NAMALWA (cell line): Measurements from ENCODE around the gene ANKRD40.
"Not testable (repeated sequence)": the region's sequence is repeated elsewhere in the genome, so short reads cannot be mapped to it uniquely, and the experiment has no call there.

Source experiments
- DNase-seq: peaks from one replicate; pipeline ENCODE4 v3.0.0-alpha.2; 2015; ENCODE audit warnings: low spot score

The ANKRD40 gene

DNA sequence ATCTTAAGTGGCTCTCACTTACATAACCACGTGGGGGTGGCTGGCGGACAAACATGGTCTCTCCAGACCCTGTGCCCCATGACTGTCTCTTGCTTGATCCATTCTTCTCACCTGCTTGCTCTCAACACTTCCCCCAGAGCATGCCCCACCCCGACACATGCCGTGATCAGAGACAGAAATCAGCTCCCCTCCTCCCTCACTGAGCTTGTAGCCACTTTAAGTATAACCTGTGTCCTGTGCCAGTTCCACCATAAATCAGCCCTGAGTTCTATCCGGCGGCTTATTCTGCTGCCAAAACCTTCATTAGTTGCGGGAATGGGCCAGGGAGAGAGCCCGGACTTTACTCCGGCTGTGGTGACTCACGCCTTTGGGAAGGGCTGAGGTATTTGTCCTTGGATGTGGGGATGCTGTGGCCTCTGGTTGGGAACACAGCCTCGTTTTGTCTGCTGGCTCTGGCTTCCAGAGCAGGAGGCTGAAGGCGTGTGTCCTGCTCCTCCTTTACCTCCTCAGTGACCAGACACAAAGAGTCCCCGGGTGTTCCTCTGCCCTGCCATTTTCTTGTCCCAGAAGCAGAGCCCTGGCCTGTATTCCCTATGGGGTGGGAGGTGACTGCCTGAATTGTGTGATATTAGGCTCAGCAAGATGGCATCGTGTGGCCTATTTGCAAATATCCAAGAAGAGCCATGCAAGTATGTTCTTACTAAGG lies 21.1 kb downstream of the ANKRD40 start:
- no peak for DNase-seq

- DNase-seq, result no peak
These were observed 21.8 kb downstream of the ANKRD40 start for GRCh38 chr17:50685691-50686493.

DNA sequence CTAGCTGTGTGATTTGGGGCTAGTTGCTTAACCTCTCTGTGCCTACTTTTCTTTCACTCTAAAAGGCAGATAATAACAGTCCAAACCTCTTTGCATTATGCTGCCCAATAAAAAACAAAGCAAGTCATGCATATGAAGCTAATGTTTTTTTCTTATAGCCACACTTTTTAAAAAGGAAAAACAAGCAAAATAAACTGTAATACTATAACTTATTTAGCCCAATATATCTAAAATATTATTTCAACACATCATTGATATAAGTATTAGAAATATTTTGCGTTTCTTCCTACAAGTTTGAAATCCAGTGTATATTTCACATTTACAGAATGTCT lies 22.4 kb downstream of the ANKRD40 start:
- no peak for DNase-seq

DNA sequence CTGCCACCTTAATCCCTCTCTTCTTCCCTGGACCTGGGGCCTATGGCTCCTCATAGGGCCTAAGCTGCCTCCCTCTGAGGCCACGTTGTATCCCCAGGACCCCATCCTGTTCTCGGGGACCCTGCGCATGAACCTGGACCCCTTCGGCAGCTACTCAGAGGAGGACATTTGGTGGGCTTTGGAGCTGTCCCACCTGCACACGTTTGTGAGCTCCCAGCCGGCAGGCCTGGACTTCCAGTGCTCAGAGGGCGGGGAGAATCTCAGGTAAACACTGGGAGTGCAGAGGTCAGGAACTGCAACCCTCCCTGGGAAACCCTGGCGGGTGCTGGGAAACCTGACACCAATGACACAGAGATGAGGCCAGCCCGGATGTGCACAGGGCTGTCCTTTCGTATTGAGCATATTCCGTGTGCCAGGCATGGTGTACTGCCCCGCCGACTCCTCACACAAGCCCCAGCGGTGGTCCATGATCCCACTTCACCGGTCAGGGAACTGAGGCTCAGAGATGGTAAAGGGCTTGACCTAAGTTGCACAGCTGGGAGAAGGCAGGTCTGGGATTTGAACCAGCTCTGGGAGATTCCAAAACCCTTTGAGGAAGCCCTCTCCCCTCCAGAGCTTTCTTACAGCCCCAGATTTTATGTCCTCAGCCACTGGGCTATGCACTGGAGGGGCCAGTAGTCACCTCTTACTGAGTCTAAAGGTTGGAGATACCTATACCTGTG lies 22.9 kb downstream of the ANKRD40 start:
- DNase-seq, result no peak

GRCh38 chr17:50684288-50684611 lies 23.5 kb downstream of the ANKRD40 start:
- no peak for DNase-seq

- DNase-seq, result no peak
These were observed 24.1 kb downstream of the ANKRD40 start for GRCh38 chr17:50683434-50684287.

- no peak for DNase-seq
These were observed 24.8 kb downstream of the ANKRD40 start for GRCh38 chr17:50682938-50683337.

- DNase-seq, result no peak
These were observed 25.3 kb downstream of the ANKRD40 start for GRCh38 chr17:50682441-50682840.

GRCh38 chr17:50681263-50682200 lies 26.2 kb downstream of the ANKRD40 start:
- no peak for DNase-seq

DNA sequence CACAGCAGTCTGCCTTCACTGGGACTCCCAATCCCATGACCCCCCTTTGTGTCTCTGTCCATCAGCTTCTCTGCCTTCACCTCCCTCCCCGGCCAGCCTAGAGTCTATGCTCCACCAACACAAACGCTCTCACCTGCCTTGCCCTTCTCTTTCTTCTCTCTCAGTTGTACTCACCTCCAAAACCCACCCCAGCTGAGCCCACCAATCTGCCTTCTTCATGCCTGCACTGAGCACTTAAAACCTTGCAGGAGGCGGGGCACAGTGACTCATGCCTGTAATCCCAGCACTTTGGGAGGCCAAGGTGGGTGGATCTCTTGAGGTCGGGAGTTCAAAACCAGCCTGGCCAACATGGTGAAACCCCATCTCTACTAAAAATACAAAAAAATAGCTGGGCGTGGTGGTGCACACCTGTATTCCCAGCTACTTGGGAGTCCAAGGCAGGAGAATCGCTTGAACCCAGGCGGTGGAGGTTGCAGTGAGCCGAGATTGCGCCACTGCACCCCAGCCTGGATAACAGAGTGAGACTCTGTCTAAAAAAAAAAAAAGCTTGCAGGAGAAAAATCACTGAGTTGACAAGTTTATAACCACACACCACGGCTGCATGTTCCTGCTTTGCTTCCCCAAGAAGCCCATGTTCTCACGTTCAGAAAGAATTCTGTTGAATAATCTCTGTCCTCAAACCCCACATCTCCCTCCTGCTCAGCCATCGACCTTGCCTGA lies 27.0 kb downstream of the ANKRD40 start:
- DNase-seq, result not testable (repeated sequence)

- DNase-seq, result no peak
These were observed 27.6 kb downstream of the ANKRD40 start for GRCh38 chr17:50680126-50680525.

DNA sequence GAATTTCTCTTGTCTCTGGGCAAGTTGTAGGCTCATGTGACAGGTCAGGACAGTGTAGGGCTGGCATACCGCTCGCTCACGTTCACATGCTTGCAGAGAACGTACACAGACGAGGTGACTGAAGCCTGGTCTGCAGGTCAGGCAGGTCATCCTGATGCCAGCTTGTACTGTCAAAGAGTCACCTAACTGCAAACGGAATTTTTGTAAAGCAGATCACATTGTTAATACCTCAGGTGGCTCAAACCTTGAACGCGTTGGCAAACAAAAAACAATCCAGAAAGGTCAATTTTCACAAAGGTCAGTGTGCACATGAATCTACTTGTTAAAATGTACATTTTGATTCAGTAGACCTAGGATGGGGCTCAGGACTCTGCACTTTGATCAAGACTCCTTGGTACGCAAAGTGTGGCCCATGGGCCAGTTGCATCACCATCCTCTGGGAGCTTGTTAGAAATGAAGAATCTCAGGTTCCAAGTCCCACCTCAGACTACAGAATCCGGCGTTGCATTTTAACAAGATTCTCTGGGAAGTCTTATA lies 28.6 kb downstream of the ANKRD40 start:
- DNase-seq, result no peak

DNA sequence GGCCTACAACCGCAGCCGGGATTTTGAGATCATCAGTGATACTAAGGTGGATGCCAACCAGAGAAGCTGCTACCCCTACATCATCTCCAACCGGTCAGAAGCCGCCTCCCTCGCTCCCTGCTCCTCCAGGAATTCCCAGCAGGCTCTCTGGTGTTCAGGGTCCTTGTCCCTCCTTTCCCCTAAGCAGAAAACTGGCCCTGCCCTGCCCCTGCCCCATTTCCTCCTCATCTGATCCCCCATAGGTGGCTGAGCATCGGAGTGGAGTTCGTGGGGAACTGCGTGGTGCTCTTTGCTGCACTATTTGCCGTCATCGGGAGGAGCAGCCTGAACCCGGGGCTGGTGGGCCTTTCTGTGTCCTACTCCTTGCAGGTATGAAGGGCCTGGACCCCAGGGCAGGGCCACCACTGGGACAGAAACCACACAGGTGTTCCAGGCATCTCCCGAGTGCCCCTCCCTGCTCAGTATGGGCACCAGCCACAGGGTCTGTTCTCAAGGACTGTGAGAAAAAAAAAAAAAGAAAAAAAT lies 29.8 kb downstream of the ANKRD40 start:
- DNase-seq, result no peak

DNA sequence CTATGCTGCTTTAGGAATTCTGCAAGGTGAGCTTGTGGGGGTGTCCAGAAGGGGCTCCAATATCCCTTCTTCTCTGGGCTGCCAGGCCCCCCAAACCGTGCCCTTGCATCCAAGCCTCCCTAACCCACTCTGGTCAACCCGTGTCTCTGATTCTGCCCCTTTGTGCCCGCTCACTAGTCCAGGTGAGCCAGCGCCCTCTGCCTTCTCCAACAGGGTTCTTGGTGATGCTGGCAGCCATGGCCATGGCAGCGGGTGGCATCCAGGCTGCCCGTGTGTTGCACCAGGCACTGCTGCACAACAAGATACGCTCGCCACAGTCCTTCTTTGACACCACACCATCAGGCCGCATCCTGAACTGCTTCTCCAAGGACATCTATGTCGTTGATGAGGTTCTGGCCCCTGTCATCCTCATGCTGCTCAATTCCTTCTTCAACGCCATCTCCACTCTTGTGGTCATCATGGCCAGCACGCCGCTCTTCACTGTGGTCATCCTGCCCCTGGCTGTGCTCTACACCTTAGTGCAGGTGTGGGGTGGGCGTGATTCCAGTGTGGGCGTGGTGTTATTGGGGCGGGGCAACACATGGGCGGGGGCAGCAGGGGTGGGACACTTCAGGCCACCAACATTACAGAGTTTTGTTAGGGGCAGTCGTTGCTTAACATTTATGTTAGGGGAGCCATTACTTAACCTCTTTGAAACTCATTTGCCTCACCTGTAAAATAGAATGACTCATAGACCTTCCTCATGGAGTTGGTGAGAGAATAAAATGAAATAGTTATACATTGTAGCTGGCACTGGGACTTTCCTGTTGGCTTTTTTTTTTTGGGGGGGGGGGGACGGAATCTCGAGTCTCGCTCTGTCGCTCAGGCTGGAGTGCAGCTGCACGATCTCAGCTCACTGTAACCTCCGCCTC lies 31.4 kb downstream of the ANKRD40 start:
- no peak for DNase-seq

DNA sequence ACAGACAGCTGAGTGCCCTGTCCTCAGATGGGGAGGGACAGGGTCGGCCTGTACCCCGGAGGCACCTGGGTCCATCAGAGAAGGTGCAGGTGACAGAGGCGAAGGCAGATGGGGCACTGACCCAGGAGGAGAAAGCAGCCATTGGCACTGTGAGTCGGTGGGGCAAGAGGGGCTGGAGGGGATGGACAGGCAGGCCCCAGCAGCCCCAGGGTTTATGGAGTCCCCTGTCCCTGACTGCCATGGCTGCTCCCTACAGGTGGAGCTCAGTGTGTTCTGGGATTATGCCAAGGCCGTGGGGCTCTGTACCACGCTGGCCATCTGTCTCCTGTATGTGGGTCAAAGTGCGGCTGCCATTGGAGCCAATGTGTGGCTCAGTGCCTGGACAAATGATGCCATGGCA lies 32.1 kb downstream of the ANKRD40 start:
- no peak for DNase-seq

DNA sequence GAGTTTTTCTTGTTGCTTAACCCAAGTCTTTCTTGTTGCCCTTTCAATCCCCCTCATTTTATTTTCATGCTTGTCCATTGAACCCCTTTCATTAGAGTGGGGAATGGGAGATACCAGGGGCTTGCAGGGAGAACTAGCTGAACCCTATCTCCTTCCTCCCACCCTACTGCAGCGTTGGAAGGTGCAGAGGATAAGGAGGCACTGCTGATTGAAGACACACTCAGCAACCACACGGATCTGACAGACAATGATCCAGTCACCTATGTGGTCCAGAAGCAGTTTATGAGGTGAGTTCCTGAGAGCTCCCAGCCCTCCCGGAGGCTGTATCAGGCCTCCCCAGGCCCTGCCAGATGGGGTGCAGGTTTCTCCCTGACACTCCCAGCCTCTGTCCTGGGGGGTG lies 32.5 kb downstream of the ANKRD40 start:
- no peak for DNase-seq

- no peak for DNase-seq
These were observed 34.7 kb downstream of the ANKRD40 start for GRCh38 chr17:50672831-50673551.

GRCh38 chr17:50672071-50672470 lies 35.6 kb downstream of the ANKRD40 start:
- no peak for DNase-seq
